Stimulated activated CD8-positive, alpha-beta memory T cell treated with anti-CD3 and anti-CD28 coated beads, Interleukin-2, amount 100 ng/mL, for 1 hour (primary cell): ENCODE results near the gene CUL4A.
"Not testable (repeated sequence)": the region's sequence is repeated elsewhere in the genome, so short reads cannot be mapped to it uniquely, and the experiment has no call there.

Experiments used
- DNase-seq, 2 donors: peaks; one replicate each; pipeline ENCODE4 v3.0.0-alpha.2; 2020; ENCODE audit warnings: low read depth in 2 of 2

Gene CUL4A

DNA sequence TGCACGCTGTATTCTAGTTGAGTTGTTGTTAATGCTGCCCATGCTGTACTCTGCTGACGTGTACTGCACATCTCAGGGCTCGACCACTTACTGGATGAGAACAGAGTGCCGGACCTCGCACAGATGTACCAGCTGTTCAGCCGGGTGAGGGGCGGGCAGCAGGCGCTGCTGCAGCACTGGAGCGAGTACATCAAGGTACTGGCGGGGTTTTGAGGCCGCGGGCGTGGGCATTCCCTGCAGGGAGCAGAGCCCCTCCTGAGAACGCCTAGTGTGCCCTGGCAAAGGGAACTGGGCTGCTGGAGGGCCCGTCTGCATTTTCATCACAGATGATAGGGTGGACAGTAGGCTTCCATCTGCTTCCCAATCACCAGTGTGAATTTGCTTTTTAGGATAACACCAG is 29.9 kb downstream of the CUL4A start:
- no peak for DNase-seq

DNA sequence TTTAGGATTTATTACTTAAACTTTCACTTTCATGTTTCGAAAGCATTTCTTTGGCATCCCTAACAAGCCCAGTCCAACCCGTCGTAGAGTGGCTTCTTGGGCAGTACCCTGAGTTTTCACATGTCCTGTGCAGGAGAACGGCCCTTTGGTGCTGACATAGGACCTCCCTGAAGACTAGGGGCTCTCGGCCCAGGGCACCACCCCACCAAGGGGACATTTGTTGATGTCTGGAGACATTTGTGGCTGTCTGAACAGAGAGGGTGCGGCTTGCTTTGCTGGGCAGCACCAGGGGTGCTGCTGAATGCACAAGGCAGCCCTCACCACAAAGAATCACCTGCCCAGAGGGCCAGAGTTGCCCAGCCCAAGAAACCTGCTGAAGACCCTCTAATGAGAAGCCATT is 30.6 kb downstream of the CUL4A start:
- no peak for DNase-seq

DNA sequence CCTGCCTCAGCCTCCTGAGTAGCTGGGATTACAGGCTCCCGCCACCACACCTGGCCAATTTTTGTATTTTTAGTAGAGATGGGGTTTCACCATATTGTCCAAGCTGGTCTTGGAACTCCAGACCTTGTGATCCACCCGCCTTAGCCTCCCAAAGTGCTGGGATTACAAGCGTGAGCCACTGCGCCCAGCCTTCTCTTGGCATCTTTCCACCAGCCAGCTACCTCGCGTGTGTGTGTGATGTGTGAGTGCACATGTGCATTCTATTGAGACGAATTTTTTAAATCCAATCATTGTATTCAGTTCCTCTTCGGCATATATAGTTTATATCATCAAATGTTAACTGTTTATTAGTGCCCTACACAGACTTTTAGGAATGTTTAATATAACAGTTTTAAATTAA is 32.2 kb downstream of the CUL4A start:
- not testable (repeated sequence) for DNase-seq

DNA sequence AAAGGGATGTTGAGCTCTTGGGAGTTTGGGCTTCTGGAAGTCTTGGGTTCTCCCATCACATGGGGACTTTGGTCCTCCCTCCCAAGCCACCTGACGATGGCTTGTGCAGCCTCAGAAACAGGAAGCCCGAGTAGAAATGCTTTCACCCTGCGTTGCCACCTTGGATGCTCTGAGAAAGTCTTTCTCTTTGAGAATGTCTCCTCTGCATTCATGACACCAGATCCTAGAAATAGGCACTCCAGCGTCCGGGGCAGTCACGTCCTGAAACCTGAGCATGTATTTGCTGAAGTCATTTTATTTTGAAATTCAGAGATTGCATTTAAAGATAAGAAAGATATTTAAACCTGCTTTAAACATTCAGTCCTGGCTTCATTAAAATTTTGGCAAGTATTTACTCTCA is 34.4 kb downstream of the CUL4A start:
- DNase-seq, result no peak

DNA sequence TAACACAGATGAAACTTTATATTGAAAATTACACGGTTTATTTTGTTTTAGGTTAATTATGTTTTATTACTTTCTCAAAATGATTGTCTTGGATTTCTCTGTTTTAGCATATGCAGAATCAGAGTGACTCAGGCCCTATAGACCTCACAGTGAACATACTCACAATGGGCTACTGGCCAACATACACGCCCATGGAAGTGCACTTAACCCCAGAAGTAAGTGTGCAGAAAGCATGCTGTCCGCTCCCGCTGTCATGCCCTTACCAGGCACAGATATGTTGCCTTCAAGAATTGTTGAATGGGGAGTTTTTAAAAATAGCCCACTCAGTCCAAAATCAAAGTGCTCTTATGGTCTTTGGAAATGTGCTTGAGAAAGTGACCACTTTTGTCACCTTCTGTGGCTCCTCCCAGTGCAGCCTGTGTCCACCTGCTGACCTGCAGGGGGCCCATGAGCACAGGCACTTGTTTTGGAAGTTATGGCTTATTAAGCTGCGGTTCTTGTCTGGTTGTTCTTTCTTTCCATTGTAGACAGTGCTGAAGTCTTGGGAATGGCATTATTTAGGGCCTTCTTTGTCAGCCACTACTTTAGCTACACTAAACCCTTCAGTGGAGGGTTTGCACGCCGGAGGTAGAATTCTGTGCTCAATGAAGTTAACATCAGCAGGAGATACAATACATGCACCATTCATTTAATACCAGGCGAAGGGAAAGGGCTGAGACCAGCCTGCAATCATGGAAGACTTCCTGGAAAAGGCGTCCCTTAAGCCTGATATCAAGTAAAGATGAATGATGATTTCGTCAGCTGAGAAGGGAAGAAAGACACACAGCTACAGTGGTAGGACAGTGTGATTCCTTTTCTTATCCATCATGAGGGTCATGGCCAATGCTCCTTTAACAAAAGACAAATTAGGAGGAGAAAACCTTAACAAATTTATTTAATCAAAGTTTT is 36.7 kb downstream of the CUL4A start:
- no peak for DNase-seq

DNA sequence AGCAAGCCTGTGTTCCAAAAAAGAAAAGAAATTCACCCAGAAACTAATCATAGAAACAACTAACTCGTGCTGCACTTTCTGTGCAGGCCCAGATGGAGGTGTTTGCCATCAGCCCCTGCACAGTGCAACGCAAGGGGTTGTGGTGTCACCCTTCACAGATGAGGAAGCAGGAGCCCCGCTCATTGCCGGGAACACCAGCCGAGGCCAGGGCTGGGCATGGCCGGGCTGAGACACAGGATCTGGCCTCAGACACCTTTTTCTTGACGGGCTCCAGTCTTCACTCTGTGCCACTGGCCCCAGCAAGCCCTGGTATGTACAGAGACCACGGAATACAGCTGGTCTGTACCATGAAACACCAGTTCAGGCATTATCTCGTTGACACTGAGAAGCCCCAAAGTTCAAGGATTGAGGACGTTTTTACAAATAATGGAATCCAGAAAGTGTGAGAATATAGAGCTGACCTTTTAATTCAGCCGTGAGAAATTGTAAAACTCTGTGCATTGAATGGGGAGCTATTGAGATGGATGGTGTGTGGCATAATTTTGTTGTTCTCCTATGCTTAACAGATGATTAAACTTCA is 43.2 kb downstream of the CUL4A start:
- no peak for DNase-seq

DNA sequence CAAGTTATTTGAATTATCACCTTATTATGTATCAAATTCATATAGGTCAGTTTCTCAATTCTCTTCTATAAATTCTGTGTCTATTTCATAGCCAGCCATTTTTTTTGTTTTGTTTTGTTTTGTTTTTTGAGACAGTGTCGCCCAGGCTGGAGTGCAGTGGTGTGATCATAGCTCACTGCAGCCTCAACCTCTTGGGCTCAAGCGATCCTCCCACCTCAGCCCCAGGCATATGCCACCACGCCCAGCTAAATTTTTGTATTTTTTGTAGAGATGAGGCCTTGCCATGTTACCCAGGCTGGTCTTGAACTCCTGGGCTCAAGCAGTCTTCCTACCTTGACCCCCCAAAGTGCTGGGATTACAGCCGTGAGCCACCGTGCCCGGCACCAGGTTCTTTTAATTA is 48.5 kb downstream of the CUL4A start:
- DNase-seq, result not testable (repeated sequence)

DNA sequence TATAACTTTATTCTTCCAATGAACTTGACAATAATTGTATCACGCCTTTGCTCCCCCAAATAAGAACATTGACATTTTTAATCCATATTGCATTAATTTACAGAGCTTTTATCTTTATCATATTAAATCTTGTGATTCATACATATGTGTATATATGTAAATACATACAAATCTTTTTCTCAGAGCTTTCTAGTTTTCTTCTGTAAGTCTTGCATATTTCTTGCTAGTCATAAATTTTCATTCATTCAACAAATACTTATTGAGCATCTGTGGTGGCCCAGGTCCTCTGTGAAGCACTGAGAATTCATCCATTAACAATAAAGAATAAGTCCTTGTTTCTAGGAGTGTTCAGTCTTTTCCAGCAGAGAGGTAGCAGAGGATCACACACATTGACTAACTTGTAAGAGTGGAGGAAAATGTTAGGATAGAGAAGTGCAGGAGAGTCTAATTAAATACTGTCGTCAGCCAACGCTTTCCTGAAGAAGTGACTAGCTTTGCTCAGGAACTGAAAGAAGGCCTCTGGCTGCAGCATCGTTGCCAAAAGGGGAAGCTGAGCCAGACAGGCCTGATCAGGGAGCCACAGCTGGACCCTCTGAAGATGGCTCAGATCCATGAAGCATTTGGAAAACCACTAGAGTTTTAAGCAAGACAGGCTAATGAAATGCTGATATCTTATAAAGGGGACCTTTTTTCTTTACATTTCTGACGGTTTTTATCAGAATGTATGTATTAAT is 49.1 kb downstream of the CUL4A start:
- no peak for DNase-seq

DNA sequence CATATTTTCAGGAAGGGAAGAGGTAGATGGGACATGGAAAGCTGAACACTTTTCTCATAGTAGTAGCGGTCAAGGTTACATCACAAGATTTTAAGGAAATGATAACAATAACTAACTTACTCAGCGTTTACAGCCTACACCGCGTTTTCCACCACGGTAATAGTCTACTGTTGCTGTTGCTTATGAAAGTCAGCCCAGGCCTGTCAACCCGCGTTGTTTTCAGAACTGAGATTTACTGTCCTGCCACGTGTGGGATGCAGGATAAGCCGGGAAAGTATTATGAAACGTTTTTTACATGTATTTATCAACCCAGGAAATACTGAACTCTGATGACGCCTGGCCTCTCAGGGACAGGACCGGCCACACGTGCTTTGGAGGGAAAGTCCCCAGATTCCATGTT is 51.6 kb downstream of the CUL4A start:
- no peak for DNase-seq

DNA sequence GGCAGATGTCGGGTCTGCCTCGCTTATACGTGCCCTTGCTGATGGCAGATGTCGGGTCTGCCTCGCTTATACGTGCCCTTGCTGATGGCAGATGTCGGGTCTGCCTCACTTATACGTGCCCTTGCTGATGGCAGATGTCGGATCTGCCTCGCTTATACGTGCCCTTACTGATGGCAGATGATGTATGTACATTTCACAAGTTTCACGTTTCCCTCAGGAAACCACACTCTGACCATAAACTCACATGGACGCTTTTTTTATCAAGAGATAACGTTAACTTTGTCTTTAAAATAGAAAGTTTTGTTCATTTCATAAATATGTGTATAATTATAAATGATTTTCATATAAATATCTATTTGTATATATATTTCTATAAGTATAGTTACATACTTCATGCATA is 53.6 kb downstream of the CUL4A start:
- DNase-seq, result not testable (repeated sequence)

DNA sequence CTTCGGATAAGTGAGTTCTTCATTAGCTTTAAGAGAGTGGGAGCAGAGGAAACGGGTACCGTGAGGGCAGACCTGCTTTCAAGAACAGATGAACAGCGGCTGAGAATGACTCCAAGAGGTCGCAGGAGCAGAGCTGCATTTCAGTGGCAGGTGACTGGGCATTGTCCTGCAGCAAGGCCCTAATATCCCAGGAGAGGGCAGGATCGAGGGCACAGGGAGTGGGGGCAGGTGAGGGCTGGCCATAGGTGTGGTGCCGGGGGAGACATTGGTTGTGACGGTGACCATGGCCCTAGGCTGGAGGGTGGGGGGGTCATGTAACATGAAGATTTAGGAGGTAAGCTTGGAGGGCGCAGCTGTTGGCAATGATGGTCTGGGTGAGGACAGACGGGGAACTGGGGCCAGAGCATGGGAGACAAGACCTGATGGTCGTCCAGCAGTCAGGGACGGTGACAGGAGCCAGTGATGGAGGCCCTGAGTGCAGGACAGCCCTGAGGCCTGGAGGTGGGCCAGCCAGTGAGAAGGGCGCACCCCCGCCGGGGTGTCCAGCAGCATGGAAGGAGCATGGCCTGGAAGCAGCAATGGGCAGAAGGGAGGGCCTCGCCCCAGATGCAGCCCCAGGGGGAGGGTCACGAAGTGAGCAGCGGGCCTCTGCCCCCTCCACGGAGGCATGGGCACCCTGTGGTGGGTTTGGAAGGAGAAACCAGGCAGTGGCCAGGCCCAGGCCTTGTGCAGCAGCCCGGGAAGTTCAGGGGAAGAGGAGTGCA is 58.4 kb downstream of the CUL4A start:
- DNase-seq, result no peak

DNA sequence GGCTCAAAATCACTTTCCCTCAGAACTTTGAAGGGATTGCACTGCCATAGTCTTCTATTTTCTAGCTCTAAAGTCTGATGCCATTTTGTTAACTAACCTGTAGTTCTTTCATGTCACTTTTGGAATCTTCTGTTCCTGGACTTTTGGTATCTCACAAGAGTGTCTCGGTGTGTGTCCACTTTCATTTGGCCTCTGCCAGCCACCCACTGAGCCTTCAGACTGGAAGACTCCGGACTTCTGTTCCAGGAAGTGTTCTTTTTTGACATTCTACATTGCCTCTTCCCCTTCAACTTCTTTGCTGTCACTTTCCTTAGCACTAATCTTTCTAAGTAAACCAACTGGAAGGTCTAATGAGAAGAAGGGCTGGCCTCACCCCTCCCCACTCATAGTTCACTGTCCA is 62.6 kb downstream of the CUL4A start:
- DNase-seq, result no peak

DNA sequence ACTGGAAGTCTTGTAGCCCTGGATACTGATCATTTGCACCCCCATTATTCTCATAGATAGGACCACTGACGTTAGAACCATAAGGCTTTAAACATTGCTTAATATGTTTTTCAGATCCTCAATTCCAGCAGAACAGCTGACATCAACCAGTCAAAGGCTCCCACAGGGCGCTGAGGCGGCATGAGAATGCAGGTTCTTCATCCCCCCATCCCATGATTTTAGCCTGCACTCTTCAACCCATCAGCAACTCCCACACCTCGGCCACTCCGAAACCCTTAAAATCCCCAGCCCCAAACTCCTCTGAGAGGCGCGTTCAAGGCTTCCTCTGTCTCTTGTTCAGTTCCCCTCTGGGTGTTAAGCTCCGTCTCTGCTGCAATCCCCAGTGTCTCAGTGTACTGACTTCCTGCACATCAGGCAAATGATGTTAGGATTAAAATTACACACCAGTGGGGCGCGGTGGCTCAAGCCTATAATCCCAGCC is 63.3 kb downstream of the CUL4A start:
- no peak for DNase-seq

DNA sequence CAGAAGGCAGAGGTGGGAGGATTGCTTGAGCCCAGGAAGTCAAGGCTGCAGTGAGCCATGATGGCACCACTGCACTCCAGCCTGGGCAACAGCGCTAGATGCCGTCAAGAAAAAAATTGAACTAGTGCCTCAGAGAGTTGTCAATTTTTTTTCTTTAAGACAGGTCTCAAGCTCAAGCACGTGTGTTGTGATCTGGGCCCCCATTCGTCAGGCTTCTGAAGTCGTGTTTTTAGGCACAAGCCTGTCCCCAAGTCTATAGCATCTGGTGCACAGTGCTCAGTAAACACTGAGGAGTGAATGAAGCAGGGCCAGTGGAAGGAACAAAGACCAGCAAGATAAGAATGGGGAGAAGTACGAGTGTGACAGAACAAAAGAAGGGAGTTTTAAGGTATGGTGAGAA is 63.9 kb downstream of the CUL4A start:
- no peak for DNase-seq

DNA sequence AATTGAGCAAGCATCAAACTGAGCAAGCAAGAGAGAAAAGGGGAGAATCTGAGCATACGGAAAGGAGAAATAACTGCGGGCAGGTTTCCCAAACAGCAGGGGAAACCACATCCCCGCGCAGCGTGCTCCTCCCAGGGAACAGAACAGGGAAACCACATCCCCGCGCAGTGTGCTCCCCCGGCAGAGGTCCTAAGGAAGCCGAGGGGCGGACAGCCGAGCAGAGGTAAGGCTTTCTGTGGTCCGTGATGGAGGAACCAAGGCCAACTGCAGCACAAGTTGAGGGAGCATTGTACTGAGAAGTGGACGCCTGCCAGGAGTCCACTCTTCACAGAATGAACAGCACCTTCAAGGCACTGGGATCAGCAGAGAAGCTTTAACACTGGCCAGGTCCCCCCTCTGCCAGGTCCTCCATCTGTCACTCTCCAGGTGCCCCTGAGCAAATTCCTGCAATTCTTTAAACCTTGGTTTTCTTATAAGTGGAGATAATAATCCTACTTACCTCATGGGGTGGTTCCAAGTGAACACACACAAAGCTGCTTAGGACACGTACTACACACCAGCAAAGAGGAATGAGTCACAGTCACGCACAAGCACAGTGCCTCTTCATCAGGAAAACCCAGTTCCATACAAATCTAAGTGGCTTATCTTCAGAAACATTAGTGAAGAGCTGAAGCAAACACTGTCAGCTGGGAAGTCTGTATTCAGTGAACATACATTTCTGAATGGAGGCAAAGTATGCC is 64.6 kb downstream of the CUL4A start:
- DNase-seq, result no peak

DNA sequence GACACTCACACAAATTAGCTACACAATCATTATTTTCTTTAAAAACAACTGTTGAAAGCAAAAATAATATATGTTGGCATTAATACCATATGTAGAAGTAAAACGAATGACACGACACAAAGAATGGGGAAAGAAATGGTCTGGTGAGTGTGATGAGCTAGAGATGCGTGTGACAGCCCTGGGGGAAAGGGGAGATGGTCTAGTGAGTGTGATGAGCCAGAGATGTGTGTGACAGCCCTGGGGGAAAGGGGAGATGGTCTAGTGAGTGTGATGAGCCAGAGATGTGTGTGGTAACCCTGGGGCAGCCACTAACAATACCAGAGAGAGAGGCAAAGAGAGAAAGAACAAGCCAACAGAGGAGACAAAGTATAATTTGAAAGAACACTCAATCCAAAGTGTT is 65.3 kb downstream of the CUL4A start:
- DNase-seq, result no peak

DNA sequence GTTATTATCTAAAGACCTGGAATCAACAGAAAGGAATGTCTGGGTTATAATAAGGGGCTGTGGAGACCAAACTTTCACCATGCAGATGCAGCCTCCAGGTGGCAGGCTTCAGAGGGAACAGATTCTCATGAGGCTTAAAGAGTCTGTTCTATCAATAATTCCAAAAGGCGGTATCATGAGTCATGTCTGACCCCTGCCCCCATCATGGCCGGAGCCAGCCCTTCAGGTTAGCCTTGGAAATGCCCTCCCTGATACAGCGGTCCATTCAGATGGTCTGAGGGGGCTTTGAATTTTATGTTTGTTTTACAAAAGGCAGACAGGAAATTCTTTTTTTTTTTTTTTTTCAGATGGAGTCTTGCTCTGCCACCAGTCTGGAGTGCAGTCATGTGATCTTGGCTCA is 66.0 kb downstream of the CUL4A start:
- no peak for DNase-seq

DNA sequence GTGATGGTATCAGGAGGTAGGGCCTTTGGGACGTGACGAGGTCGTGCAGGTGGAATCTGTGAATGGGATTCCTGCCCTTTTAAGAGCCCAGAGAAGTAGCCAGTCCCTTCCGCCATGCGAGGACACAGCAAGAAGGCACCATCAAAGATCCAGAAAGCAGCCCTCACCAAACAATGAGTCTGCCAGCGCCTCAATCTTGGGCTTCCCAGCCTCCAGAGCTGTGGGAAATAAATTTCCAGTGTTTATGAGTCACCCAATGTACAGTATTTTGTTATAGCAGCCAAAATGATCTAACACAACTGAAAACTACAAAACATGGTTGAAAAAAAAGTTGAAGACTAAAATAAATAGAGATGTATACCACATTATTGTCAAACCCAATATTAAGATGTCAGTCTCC is 70.7 kb downstream of the CUL4A start:
- DNase-seq, result no peak

DNA sequence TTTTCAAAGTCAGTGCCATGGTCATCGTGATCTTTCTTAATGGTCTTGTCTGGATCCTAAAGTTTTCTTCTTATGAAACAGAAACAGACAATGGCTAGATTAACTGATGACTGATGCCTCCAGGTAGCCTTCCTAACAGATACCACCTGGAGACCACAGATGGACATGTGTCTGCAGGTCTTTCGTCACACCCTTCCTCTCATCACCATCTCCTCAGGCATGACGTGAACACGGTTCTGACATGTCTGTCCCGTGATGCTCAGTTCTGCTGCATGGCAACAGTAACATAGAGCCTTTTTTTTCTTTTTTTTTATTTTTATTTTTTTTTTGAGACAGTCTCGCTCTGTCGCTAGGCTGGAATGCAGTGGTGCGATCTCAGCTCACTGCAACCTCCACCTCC is 74.5 kb downstream of the CUL4A start:
- no peak for DNase-seq

DNA sequence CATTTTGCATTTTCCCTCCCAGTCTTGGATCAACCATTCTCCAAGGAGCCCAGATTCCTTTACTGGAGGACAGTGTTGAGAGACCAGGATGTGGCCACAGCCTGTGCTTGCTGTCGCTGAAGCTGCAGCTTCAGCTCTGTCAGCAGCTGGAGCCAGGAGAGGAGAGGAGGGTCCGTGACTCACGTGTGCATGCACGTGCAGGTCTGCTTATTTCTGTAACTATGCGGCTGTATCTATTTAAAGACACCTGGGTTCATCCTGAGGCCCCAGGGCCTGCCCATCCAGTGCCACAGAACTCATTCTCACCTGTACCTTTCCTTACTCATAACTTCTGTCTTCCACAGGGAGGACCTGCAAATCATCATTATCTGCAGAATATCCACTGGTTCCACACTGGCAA is 79.5 kb downstream of the CUL4A start:
- no peak for DNase-seq

DNA sequence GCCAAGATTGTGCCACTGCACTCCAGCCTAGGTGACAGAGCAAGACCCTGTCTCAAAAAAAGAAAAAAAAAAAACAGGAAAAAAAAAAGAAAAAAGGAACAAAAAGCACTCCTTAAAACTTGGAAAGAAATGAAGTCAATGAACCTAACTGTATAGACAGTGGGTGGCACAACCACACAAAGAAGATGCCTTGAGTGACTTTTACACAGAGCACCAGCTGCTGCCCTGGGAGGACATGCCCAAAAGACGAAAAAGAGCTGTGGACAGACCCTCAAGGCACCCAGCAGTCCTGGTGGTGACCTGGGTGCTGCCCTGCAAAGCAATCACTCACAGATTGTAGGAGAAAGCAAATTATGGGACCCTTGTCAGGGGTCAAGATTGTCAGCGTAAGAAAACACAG is 81.7 kb downstream of the CUL4A start:
- DNase-seq, result no peak
